NCI-H1417 (cell line): ENCODE data around the gene BOD1L1.

ENCODE experiments used
- DNase-seq, 3 experiments: peaks; one replicate each; lab custom pipeline; 2025; lab: John Stamatoyannopoulos, UW

BOD1L1 gene

GRCh38 chr4:13555325-13555724, 72.2 kb downstream of the BOD1L1 start:
- DNase-seq = no peak

GRCh38 chr4:13553081-13553480, 74.4 kb downstream of the BOD1L1 start:
- DNase-seq = no peak

GRCh38 chr4:13548984-13549546, 78.5 kb downstream of the BOD1L1 start:
- peak; percentile 80 to 93 (median 93) for DNase-seq

- DNase-seq = peak; percentile 50 to 80 (median 67)
Measured at GRCh38 chr4:13548059-13548983, 79.2 kb downstream of the BOD1L1 start.

- peak; percentile 33 to 80 (median 78) for DNase-seq
Measured at GRCh38 chr4:13547485-13548041, 80.0 kb downstream of the BOD1L1 start.

GRCh38 chr4:13546941-13547484, 80.5 kb downstream of the BOD1L1 start:
- peak in 1 of 3 experiments; percentile 22 for DNase-seq

- no peak for DNase-seq
Measured at GRCh38 chr4:13546142-13546940, 81.2 kb downstream of the BOD1L1 start.

GRCh38 chr4:13545394-13545808, 82.1 kb downstream of the BOD1L1 start:
- no peak for DNase-seq

- peak; percentile 58 to 88 (median 68) for DNase-seq
Measured at GRCh38 chr4:13544606-13545393, 82.7 kb downstream of the BOD1L1 start.

- peak in 1 of 3 experiments; percentile 43 for DNase-seq
Measured at GRCh38 chr4:13543839-13544605, 83.5 kb downstream of the BOD1L1 start, which contains the start of gene NKX3-2. Gene NKX3-2, minus strand, starts transcription at chr4:13544508. Its CDS starts 94 bp downstream, at chr4:13544414.

GRCh38 chr4:13543032-13543838, 84.3 kb downstream of the BOD1L1 start:
- DNase-seq = no peak

- no peak for DNase-seq
Measured at GRCh38 chr4:13542577-13543031, 84.9 kb downstream of the BOD1L1 start.

- DNase-seq = peak in 1 of 3 experiments; percentile 53
Measured at GRCh38 chr4:13541720-13542576, 85.6 kb downstream of the BOD1L1 start.

GRCh38 chr4:13541176-13541604, 86.3 kb downstream of the BOD1L1 start:
- no peak for DNase-seq

GRCh38 chr4:13540446-13541175, 86.9 kb downstream of the BOD1L1 start:
- no peak for DNase-seq

GRCh38 chr4:13539619-13540445, 87.7 kb downstream of the BOD1L1 start:
- DNase-seq = no peak
